ENCODE data around the gene ATP6V1G1. TPM values are rescaled to one million over a fixed set of nuclear protein-coding genes. Genes with fewer than 3 reads are reported as not detected.

The ATP6V1G1 gene
- total and polyA plus RNA-seq, 5 donors from 2014 or later = 111 to 357 (median 333) TPM

- H3K9me3 Mint-ChIP-seq = no peaks in the 10 kb centered on the region
- DNase-seq (no peak), ATAC-seq (ENCODE audit: low read depth in 2 of 2) (no peak)
- Histone ChIP-seq H3K27me3 (ENCODE audit: control insufficient read depth, insufficient read depth, low read length) (no peaks in the 10 kb centered on the region), H3K36me3 (ENCODE audit: control insufficient read depth, insufficient read depth, low read length) (no peaks in the 10 kb centered on the region), H3K4me1 (ENCODE audit: control insufficient read depth, insufficient read depth, low read length, poor library complexity, severe bottlenecking) (no peaks in the 10 kb centered on the region), H3K27ac (ENCODE audit: insufficient read depth, low read length, poor library complexity, severe bottlenecking) (no peak overlapping the region), H3K4me3 (ENCODE audit: low read depth, low read length) (no peak overlapping the region), H3K9me3 (ENCODE audit: control insufficient read depth in 2 of 2, low read length in 2 of 2) (no peaks in the 10 kb centered on the region)
- peaks cover 3% of the 10 kb centered on the region for H3K36me3 Mint-ChIP-seq
- no peak overlapping the region for H3K4me3 Mint-ChIP-seq
- H3K27ac Mint-ChIP-seq = no peak overlapping the region
- peaks cover 18% of the 10 kb centered on the region for H3K27me3 Mint-ChIP-seq
- H3K4me1 Mint-ChIP-seq = no peaks in the 10 kb centered on the region
Measured at GRCh38 chr9:114580609-114581193, 6.9 kb upstream of the ATP6V1G1 start.

- peaks cover 15% of the 10 kb centered on the region for H3K4me1 ChIP-seq (ENCODE audit: control insufficient read depth, insufficient read depth, low read length, poor library complexity, severe bottlenecking)
- Mint-ChIP-seq H3K9me3 (no peaks in the 10 kb centered on the region), H3K4me1 (peaks cover 0 to 16% (median 10%) of the 10 kb centered on the region in 4 donors), H3K4me3 (no peak overlapping the region), H3K27ac (peak overlapping the region in 1 of 3 donors; percentile 43), H3K36me3 (peaks cover 8% of the 10 kb centered on the region), H3K27me3 (peaks cover 27% of the 10 kb centered on the region)
- H3K9me3 ChIP-seq (ENCODE audit: control insufficient read depth in 2 of 2, low read length in 2 of 2) = no peaks in the 10 kb centered on the region
- H3K27me3 ChIP-seq (ENCODE audit: control insufficient read depth, insufficient read depth, low read length) = no peaks in the 10 kb centered on the region
- DNase-seq (no peak), ATAC-seq (ENCODE audit: low read depth in 2 of 2) (no peak)
- no peak overlapping the region for H3K4me3 ChIP-seq (ENCODE audit: low read depth, low read length)
- H3K27ac ChIP-seq (ENCODE audit: insufficient read depth, low read length, poor library complexity, severe bottlenecking) = no peak overlapping the region
- no peaks in the 10 kb centered on the region for H3K36me3 ChIP-seq (ENCODE audit: control insufficient read depth, insufficient read depth, low read length)
Measured at GRCh38 chr9:114583371-114584155, 4.0 kb upstream of the ATP6V1G1 start.

GRCh38 chr9:114588210-114588609 lies 641 bp downstream of the ATP6V1G1 start:
- peak in 1 of 3 donors; percentile 31 for DNase-seq
- Histone ChIP-seq H3K36me3 (ENCODE audit: control insufficient read depth, insufficient read depth, low read length) (peaks cover 7% of the 10 kb centered on the region), H3K27me3 (ENCODE audit: control insufficient read depth, insufficient read depth, low read length) (no peaks in the 10 kb centered on the region), H3K4me1 (ENCODE audit: control insufficient read depth, insufficient read depth, low read length, poor library complexity, severe bottlenecking) (peaks cover 61% of the 10 kb centered on the region), H3K27ac (ENCODE audit: insufficient read depth, low read length, poor library complexity, severe bottlenecking) (peak overlapping the region; percentile 90), H3K4me3 (ENCODE audit: low read depth, low read length) (peak overlapping the region; percentile 100), H3K9me3 (ENCODE audit: control insufficient read depth in 2 of 2, low read length in 2 of 2) (no peaks in the 10 kb centered on the region)
- Mint-ChIP-seq H3K9me3 (no peaks in the 10 kb centered on the region), H3K36me3 (peaks cover 23% of the 10 kb centered on the region), H3K4me1 (peaks cover 29 to 59% (median 48%) of the 10 kb centered on the region in 4 donors), H3K27ac (peak overlapping the region; percentile 96 to 100 (median 99)), H3K27me3 (peaks cover 13% of the 10 kb centered on the region), H3K4me3 (peak overlapping the region; percentile 99 to 100 (median 100))
- ATAC-seq (ENCODE audit: low read depth in 2 of 2) = no peak

GRCh38 chr9:114588651-114589526 lies 1.3 kb downstream of the ATP6V1G1 start:
- ATAC-seq (ENCODE audit: low read depth in 2 of 2) (no peak), DNase-seq (peak in 1 of 3 donors; percentile 33)
- H3K4me3 Mint-ChIP-seq = peak overlapping the region; percentile 99 to 100 (median 100)
- H3K27ac ChIP-seq (ENCODE audit: insufficient read depth, low read length, poor library complexity, severe bottlenecking) = peak overlapping the region; percentile 90
- peaks cover 29 to 66% (median 49%) of the 10 kb centered on the region in 4 donors for H3K4me1 Mint-ChIP-seq
- H3K9me3 ChIP-seq (ENCODE audit: control insufficient read depth in 2 of 2, low read length in 2 of 2) = no peaks in the 10 kb centered on the region
- H3K27me3 Mint-ChIP-seq = peaks cover 13% of the 10 kb centered on the region
- peaks cover 66% of the 10 kb centered on the region for H3K4me1 ChIP-seq (ENCODE audit: control insufficient read depth, insufficient read depth, low read length, poor library complexity, severe bottlenecking)
- no peaks in the 10 kb centered on the region for H3K9me3 Mint-ChIP-seq
- no peaks in the 10 kb centered on the region for H3K27me3 ChIP-seq (ENCODE audit: control insufficient read depth, insufficient read depth, low read length)
- H3K4me3 ChIP-seq (ENCODE audit: low read depth, low read length) = peak overlapping the region; percentile 100
- peak overlapping the region; percentile 96 to 100 (median 99) for H3K27ac Mint-ChIP-seq
- H3K36me3 ChIP-seq (ENCODE audit: control insufficient read depth, insufficient read depth, low read length) = peaks cover 14% of the 10 kb centered on the region
- H3K36me3 Mint-ChIP-seq = peaks cover 28% of the 10 kb centered on the region

GRCh38 chr9:114590328-114590727 lies 2.8 kb downstream of the ATP6V1G1 start:
- ATAC-seq (ENCODE audit: low read depth in 2 of 2) = no peak
- Mint-ChIP-seq H3K9me3 (no peaks in the 10 kb centered on the region), H3K4me3 (peak overlapping the region; percentile 87 to 100 (median 96)), H3K36me3 (peaks cover 39% of the 10 kb centered on the region), H3K27me3 (peaks cover 9% of the 10 kb centered on the region), H3K27ac (peak overlapping the region; percentile 14 to 92 (median 76)), H3K4me1 (peaks cover 29 to 78% (median 54%) of the 10 kb centered on the region in 4 donors)
- no peak for DNase-seq
- no peaks in the 10 kb centered on the region for H3K9me3 ChIP-seq (ENCODE audit: control insufficient read depth in 2 of 2, low read length in 2 of 2)
- H3K27ac ChIP-seq (ENCODE audit: insufficient read depth, low read length, poor library complexity, severe bottlenecking) = peak overlapping the region; percentile 83
- H3K4me1 ChIP-seq (ENCODE audit: control insufficient read depth, insufficient read depth, low read length, poor library complexity, severe bottlenecking) = peaks cover 66% of the 10 kb centered on the region
- peaks cover 28% of the 10 kb centered on the region for H3K36me3 ChIP-seq (ENCODE audit: control insufficient read depth, insufficient read depth, low read length)
- no peaks in the 10 kb centered on the region for H3K27me3 ChIP-seq (ENCODE audit: control insufficient read depth, insufficient read depth, low read length)
- peak overlapping the region; percentile 100 for H3K4me3 ChIP-seq (ENCODE audit: low read depth, low read length)

GRCh38 chr9:114591291-114591787 lies 3.8 kb downstream of the ATP6V1G1 start:
- Histone ChIP-seq H3K36me3 (ENCODE audit: control insufficient read depth, insufficient read depth, low read length) (peaks cover 38% of the 10 kb centered on the region), H3K27ac (ENCODE audit: insufficient read depth, low read length, poor library complexity, severe bottlenecking) (peak overlapping the region; percentile 83), H3K9me3 (ENCODE audit: control insufficient read depth in 2 of 2, low read length in 2 of 2) (no peaks in the 10 kb centered on the region), H3K27me3 (ENCODE audit: control insufficient read depth, insufficient read depth, low read length) (no peaks in the 10 kb centered on the region), H3K4me1 (ENCODE audit: control insufficient read depth, insufficient read depth, low read length, poor library complexity, severe bottlenecking) (peaks cover 69% of the 10 kb centered on the region), H3K4me3 (ENCODE audit: low read depth, low read length) (peak overlapping the region; percentile 91)
- Mint-ChIP-seq H3K36me3 (peaks cover 46% of the 10 kb centered on the region), H3K27ac (peak overlapping the region; percentile 91 to 97 (median 92)), H3K4me1 (peaks cover 29 to 83% (median 61%) of the 10 kb centered on the region in 4 donors), H3K9me3 (peaks cover 0 to 1% (median 0%) of the 10 kb centered on the region in 7 donors), H3K27me3 (peaks cover 9% of the 10 kb centered on the region), H3K4me3 (peak overlapping the region; percentile 78 to 94 (median 86))
- DNase-seq (no peak), ATAC-seq (ENCODE audit: low read depth in 2 of 2) (no peak)

- Mint-ChIP-seq H3K4me3 (peak overlapping the region; percentile 78 to 94 (median 86)), H3K4me1 (peaks cover 33 to 86% (median 65%) of the 10 kb centered on the region in 4 donors), H3K27me3 (peaks cover 9% of the 10 kb centered on the region), H3K36me3 (peaks cover 51% of the 10 kb centered on the region), H3K9me3 (peaks cover 0 to 1% (median 0%) of the 10 kb centered on the region in 7 donors), H3K27ac (peak overlapping the region; percentile 91 to 97 (median 92))
- Histone ChIP-seq H3K4me3 (ENCODE audit: low read depth, low read length) (peak overlapping the region; percentile 91), H3K36me3 (ENCODE audit: control insufficient read depth, insufficient read depth, low read length) (peaks cover 42% of the 10 kb centered on the region), H3K27ac (ENCODE audit: insufficient read depth, low read length, poor library complexity, severe bottlenecking) (peak overlapping the region; percentile 83), H3K9me3 (ENCODE audit: control insufficient read depth in 2 of 2, low read length in 2 of 2) (no peaks in the 10 kb centered on the region), H3K4me1 (ENCODE audit: control insufficient read depth, insufficient read depth, low read length, poor library complexity, severe bottlenecking) (peaks cover 71% of the 10 kb centered on the region), H3K27me3 (ENCODE audit: control insufficient read depth, insufficient read depth, low read length) (no peaks in the 10 kb centered on the region)
- ATAC-seq (ENCODE audit: low read depth in 2 of 2) = no peak
- peak in 1 of 3 donors; percentile 35 for DNase-seq
Measured at GRCh38 chr9:114591849-114592248, 4.3 kb downstream of the ATP6V1G1 start.
